H9 (cell line): ENCODE data around the gene RBFOX2. TPM values are rescaled to one million over a fixed set of nuclear protein-coding genes. Genes with fewer than 3 reads are reported as not detected.

Source experiments
- DNase-seq: peaks from one replicate; pipeline ENCODE4 v3.0.0-alpha.2; 2017
- H2AFZ ChIP-seq: one replicate; pipeline ENCODE4 v1.6.1; 2013; ENCODE audit warnings: mild to moderate bottlenecking, low read length, control low read depth, moderate library complexity
- H2AK5ac ChIP-seq: 2 replicates; pipeline ENCODE4 v1.6.1; 2013; ENCODE audit warnings: low read length, control low read depth, mixed read lengths; ENCODE audit not compliant: insufficient read length
- H2BK120ac ChIP-seq: one replicate; pipeline ENCODE4 v1.6.1; 2013; ENCODE audit warnings: low read depth, mild to moderate bottlenecking, low read length, control low read depth, inconsistent platforms; ENCODE audit not compliant: poor library complexity, severe bottlenecking
- H2BK12ac ChIP-seq: 2 replicates; pipeline ENCODE4 v1.6.1; 2013; ENCODE audit warnings: low read length, control low read depth, mixed read lengths, low read depth; ENCODE audit not compliant: insufficient read length
- H2BK15ac ChIP-seq: 2 replicates; pipeline ENCODE4 v1.6.1; 2013; ENCODE audit warnings: low read depth, low read length, control low read depth
- H2BK20ac ChIP-seq: one replicate; pipeline ENCODE4 v1.6.1; 2013; ENCODE audit warnings: low read depth, mild to moderate bottlenecking, low read length, control low read depth, inconsistent platforms; ENCODE audit not compliant: poor library complexity, severe bottlenecking
- H2BK5ac ChIP-seq: 2 replicates; pipeline ENCODE4 v1.6.1; 2013; ENCODE audit warnings: low read length, control low read depth, mixed read lengths; ENCODE audit not compliant: insufficient read length
- H3K14ac ChIP-seq: 2 replicates; pipeline ENCODE4 v1.6.1; 2013; ENCODE audit warnings: low read length, control low read depth; ENCODE audit not compliant: insufficient read depth
- H3K18ac ChIP-seq: 2 replicates; pipeline ENCODE4 v1.6.1; 2013; ENCODE audit warnings: low read depth, mild to moderate bottlenecking, mixed read lengths, low read length, control low read depth; ENCODE audit not compliant: insufficient read length
- H3K23ac ChIP-seq: 2 replicates; pipeline ENCODE4 v1.6.1; 2013; ENCODE audit warnings: low read length, control low read depth, mixed read lengths, low read depth; ENCODE audit not compliant: insufficient read length
- H3K23me2 ChIP-seq: 2 replicates; pipeline ENCODE4 v1.6.1; 2013; ENCODE audit warnings: low read depth, mild to moderate bottlenecking, mixed read lengths, low read length, control low read depth; ENCODE audit not compliant: insufficient read length, poor library complexity, severe bottlenecking
- H3K27ac ChIP-seq: 2 replicates; pipeline ENCODE4 v1.5.1; 2013; ENCODE audit warnings: low read length, control low read depth, mixed read lengths, low read depth; ENCODE audit not compliant: insufficient read length
- H3K27me3 ChIP-seq: 2 replicates; pipeline ENCODE4 v1.6.1; 2013; ENCODE audit warnings: low read length, control low read depth, inconsistent platforms; ENCODE audit not compliant: insufficient read depth
- H3K4ac ChIP-seq: 2 replicates; pipeline ENCODE4 v1.6.1; 2013; ENCODE audit warnings: low read depth, mild to moderate bottlenecking, control low read depth, inconsistent platforms, low read length, moderate library complexity
- H3K4me1 ChIP-seq: 2 replicates; pipeline ENCODE4 v1.6.1; 2013; ENCODE audit warnings: low read length, control low read depth, inconsistent platforms; ENCODE audit not compliant: insufficient read depth
- H3K4me2 ChIP-seq: 2 replicates; pipeline ENCODE4 v1.6.1; 2013; ENCODE audit warnings: low read length, control low read depth, mixed read lengths; ENCODE audit not compliant: insufficient read length, insufficient read depth
- H3K56ac ChIP-seq: 2 replicates; pipeline ENCODE4 v1.6.1; 2013; ENCODE audit warnings: low read depth, mild to moderate bottlenecking, mixed read lengths, low read length, control low read depth; ENCODE audit not compliant: insufficient read length
- H3K79me1 ChIP-seq: 2 replicates; pipeline ENCODE4 v1.6.1; 2013; ENCODE audit warnings: low read depth, mild to moderate bottlenecking, moderate library complexity, low read length, control low read depth, inconsistent platforms; ENCODE audit not compliant: insufficient read depth, poor library complexity, severe bottlenecking
- H3K79me2 ChIP-seq: 2 replicates; pipeline ENCODE4 v1.6.1; 2013; ENCODE audit warnings: low read length, control low read depth, inconsistent platforms; ENCODE audit not compliant: insufficient read depth
- H3K9ac ChIP-seq: 2 replicates; pipeline ENCODE4 v1.6.1; 2013; ENCODE audit warnings: low read length, control low read depth, mixed read lengths; ENCODE audit not compliant: insufficient read length; ENCODE audit errors: extremely low read depth
- H3K9me3 ChIP-seq: one replicate; pipeline ENCODE4 v1.6.1; 2013; ENCODE audit warnings: low read depth, low read length, inconsistent platforms; ENCODE audit not compliant: control insufficient read depth
- H3T11ph ChIP-seq: one replicate; pipeline ENCODE4 v1.6.1; 2013; ENCODE audit warnings: mild to moderate bottlenecking, low read length, control low read depth, inconsistent platforms
- H4K20me1 ChIP-seq: one replicate; pipeline ENCODE4 v1.6.1; 2013; ENCODE audit not compliant: control insufficient read depth, insufficient read length, insufficient read depth
- H4K5ac ChIP-seq: 2 replicates; pipeline ENCODE4 v1.6.1; 2013; ENCODE audit warnings: low read depth, mild to moderate bottlenecking, mixed read lengths, low read length, control low read depth; ENCODE audit not compliant: insufficient read length
- H4K8ac ChIP-seq: replicated peaks from 2 replicates; pipeline ENCODE4 v1.6.1; 2013; ENCODE audit warnings: low read length, control low read depth, mixed read lengths, low read depth; ENCODE audit not compliant: insufficient read length
- H4K91ac ChIP-seq: 2 replicates; pipeline ENCODE4 v1.6.1; 2013; ENCODE audit warnings: low read depth, mild to moderate bottlenecking, moderate library complexity, mixed read lengths, low read length, control low read depth; ENCODE audit not compliant: insufficient read length
- H3K27ac Mint-ChIP-seq, 3 experiments: 2 replicates in 2 of 3; 3 replicates in 1 of 3; pipeline ENCODE4 v1.8.0; 2020 to 2021; ENCODE audit warnings: mixed read lengths in 3 of 3, mild to moderate bottlenecking in 1 of 3, moderate library complexity in 1 of 3
- H3K27me3 Mint-ChIP-seq: 2 replicates; pipeline ENCODE4 v1.8.0; 2021; ENCODE audit warnings: low read depth, mild to moderate bottlenecking, moderate library complexity, mixed read lengths
- H3K36me3 Mint-ChIP-seq, 3 experiments: 2 replicates in 2 of 3; 3 replicates in 1 of 3; pipeline ENCODE4 v1.8.0; 2020 to 2021; ENCODE audit warnings: low read depth in 3 of 3, mixed read lengths in 3 of 3; ENCODE audit not compliant: insufficient read depth in 1 of 3
- H3K4me1 Mint-ChIP-seq, 2 experiments: 2 replicates each; pipeline ENCODE4 v1.8.0; 2020; ENCODE audit warnings: mixed read lengths in 2 of 2
- H3K4me3 Mint-ChIP-seq, 2 experiments: 2 replicates in 1 of 2; 3 replicates in 1 of 2; pipeline ENCODE4 v1.8.0; 2020 to 2021; ENCODE audit warnings: mild to moderate bottlenecking in 2 of 2, mixed read lengths in 2 of 2, moderate library complexity in 1 of 2
- H3K9me3 Mint-ChIP-seq, 2 experiments: 2 replicates in 1 of 2; 3 replicates in 1 of 2; pipeline ENCODE4 v1.8.0; 2020; ENCODE audit warnings: mild to moderate bottlenecking in 2 of 2, mixed read lengths in 2 of 2, moderate library complexity in 1 of 2
- CTCF ChIP-seq: fragments of 200-600 bp; sonication (generic); conservative IDR thresholded peaks from 3 replicates; pipeline ENCODE4 v1.8.0; 2021; ENCODE audit warnings: antibody characterized with exemption, mild to moderate bottlenecking
- WGBS: extraction: QIAGEN DNeasy Blood & Tissue Kit; methylation state at CpG from one replicate; pipeline ENCODE4 v1.1.7; 2013; ENCODE audit warnings: missing lambda C conversion rate, low lambda C conversion rate, mixed read lengths; ENCODE audit not compliant: insufficient read length; ENCODE audit errors: extremely low coverage; 5-methylcytosine and 5-hydroxymethylcytosine counted together
- total RNA-seq: library from RNA; stranded (reverse); gene quantifications from 2 replicates; pipeline ENCODE4 v1.2.1, GENCODE V29; 2021

The RBFOX2 gene
- total RNA-seq, 1 experiment from 2014 or later = 84.7 TPM

- H4K20me1 ChIP-seq = no peaks in the 10 kb centered on the region
- peaks cover 5% of the 10 kb centered on the region for H3K79me1 ChIP-seq
- no peak overlapping the region for H2BK20ac ChIP-seq
- H3K79me2 ChIP-seq = peaks cover 4% of the 10 kb centered on the region; the same call in 1 of the 2 replicates
- no peaks in the 10 kb centered on the region for H3K9me3 ChIP-seq
- no peak overlapping the region for H4K5ac ChIP-seq
- DNase-seq = no peak
- H4K91ac ChIP-seq = no peak overlapping the region
- H2BK120ac ChIP-seq = no peak overlapping the region
- no peak overlapping the region for H4K8ac ChIP-seq
- Mint-ChIP-seq H3K9me3 (peaks cover 0 to 3% of the 10 kb centered on the region in 2 experiments; a peak in 1 of 5 replicates), H3K4me3 (no peak overlapping the region), H3K4me1 (peaks cover 28 to 29% of the 10 kb centered on the region in 2 experiments), H3K27ac (no peak overlapping the region), H3K27me3 (no peaks in the 10 kb centered on the region), H3K36me3 (peaks cover 6 to 18% (median 9%) of the 10 kb centered on the region in 3 experiments; a peak in 5 of 7 replicates)
- H2BK5ac ChIP-seq = no peak overlapping the region
- H2AK5ac ChIP-seq = no peak overlapping the region
- no peak overlapping the region for H3K23ac ChIP-seq
- no peak overlapping the region for H2BK15ac ChIP-seq
- no peak overlapping the region for H2AFZ ChIP-seq
- H3K23me2 ChIP-seq = no peaks in the 10 kb centered on the region
- no peak overlapping the region for H3K4me2 ChIP-seq
- no peaks in the 10 kb centered on the region for H3K27me3 ChIP-seq
- no peak overlapping the region for H3K18ac ChIP-seq
- no peak overlapping the region for H3K27ac ChIP-seq
- H3K56ac ChIP-seq = no peak overlapping the region
- H3K14ac ChIP-seq = no peak overlapping the region
- TF ChIP-seq CTCF = no peak
- no CpG with 5 or more reads among the region's 2 CpGs for WGBS
- no peak overlapping the region for H2BK12ac ChIP-seq
- H3K4ac ChIP-seq = no peak overlapping the region
- no peaks in the 10 kb centered on the region; the same call in 1 of the 2 replicates for H3K4me1 ChIP-seq
- no peak overlapping the region for H3K9ac ChIP-seq
- H3T11ph ChIP-seq = no peak overlapping the region
Measured at GRCh38 chr22:35991168-35991567, 37.5 kb downstream of the RBFOX2 start.
